ENCODE results near the gene ZNF142. TPM values are rescaled to one million over a fixed set of nuclear protein-coding genes. Genes with fewer than 3 reads are reported as not detected.

The ZNF142 gene
- polyA plus RNA-seq, 1 experiment, result 7.1 TPM

GRCh38 chr2:218671654-218672566 is 12.5 kb upstream of the ZNF142 start, which contains the start of the genes RNF25 and STK36:
Gene RNF25, minus strand, starts transcription at chr2:218672002. Its CDS starts 32 bp downstream, at chr2:218671970.
Gene STK36, plus strand, starts transcription at chr2:218672086. Its CDS starts 744 bp downstream, at chr2:218672830.
- ChIA-PET CTCF (interaction anchor here (0.6 to 4.3 kb wide), 10 partner anchors 12 to 181 kb away, joined by 3 to 25 read pairs (median 4); partner anchors contain the start of genes BCS1L and ZNF142), POLR2A (interaction anchor here (0.6 kb wide), 1 partner anchor 16 kb away, joined by 3 read pairs; no protein-coding TSS in a partner anchor)
- H3K27me3 ChIP-seq (ENCODE audit: control insufficient read depth, insufficient read depth, low read length), result no peaks in the 10 kb centered on the region
- peak within 1 kb of the TSS; percentile 95 for H3K4me3 ChIP-seq (ENCODE audit: low read depth, low read length)
- TF ChIP-seq, protein P1, sequence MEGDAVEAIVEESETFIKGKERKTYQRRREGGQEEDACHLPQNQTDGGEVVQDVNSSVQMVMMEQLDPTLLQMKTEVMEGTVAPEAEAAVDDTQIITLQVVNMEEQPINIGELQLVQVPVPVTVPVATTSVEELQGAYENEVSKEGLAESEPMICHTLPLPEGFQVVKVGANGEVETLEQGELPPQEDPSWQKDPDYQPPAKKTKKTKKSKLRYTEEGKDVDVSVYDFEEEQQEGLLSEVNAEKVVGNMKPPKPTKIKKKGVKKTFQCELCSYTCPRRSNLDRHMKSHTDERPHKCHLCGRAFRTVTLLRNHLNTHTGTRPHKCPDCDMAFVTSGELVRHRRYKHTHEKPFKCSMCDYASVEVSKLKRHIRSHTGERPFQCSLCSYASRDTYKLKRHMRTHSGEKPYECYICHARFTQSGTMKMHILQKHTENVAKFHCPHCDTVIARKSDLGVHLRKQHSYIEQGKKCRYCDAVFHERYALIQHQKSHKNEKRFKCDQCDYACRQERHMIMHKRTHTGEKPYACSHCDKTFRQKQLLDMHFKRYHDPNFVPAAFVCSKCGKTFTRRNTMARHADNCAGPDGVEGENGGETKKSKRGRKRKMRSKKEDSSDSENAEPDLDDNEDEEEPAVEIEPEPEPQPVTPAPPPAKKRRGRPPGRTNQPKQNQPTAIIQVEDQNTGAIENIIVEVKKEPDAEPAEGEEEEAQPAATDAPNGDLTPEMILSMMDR (IDR thresholded peaks at IDR 0.05; ENCODE audit: insufficient read depth, low read depth, low read length), result no peak
- DNase-seq (ENCODE audit: low read depth), result peak; percentile 63
- H3K36me3 ChIP-seq (ENCODE audit: control insufficient read depth, insufficient read depth, low read length), result peaks cover 13% of the 10 kb centered on the region

DNA sequence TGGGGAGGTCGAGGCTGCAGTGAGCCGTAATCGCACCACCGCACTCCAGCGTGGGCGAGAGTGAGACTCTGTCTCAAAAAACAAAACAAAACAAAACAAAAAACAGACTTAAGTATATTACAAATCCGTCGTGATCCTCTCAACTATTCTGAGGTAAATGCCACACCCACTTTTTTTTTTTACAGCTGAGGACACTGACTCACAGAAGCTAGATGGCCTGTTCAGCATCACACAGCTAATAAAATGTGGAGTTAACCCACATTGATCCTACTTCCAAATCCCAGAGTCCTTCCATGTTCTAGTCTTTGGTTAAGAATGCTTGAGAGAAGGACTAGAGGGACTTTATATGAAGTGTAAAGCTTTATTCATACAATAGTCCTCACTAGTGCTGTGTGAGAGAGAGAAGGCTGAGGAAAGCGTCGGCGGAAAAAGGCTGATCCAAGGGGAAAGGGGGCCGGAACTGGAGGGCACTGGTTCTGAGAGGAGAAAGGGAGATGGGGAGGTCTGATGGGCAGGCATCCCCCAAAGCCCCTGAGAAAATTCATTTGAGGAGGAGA is 11.8 kb upstream of the ZNF142 start:
- Histone ChIP-seq H3K4me3 (ENCODE audit: low read depth, low read length) (peak overlapping the region; percentile 95), H3K27me3 (ENCODE audit: control insufficient read depth, insufficient read depth, low read length) (no peaks in the 10 kb centered on the region), H3K36me3 (ENCODE audit: control insufficient read depth, insufficient read depth, low read length) (peaks cover 15% of the 10 kb centered on the region)
- no peak for DNase-seq (ENCODE audit: low read depth)
- ChIA-PET POLR2A (interaction anchor here (0.6 kb wide), 1 partner anchor 16 kb away, joined by 3 read pairs; no protein-coding TSS in a partner anchor), CTCF (interaction anchor here (0.6 to 4.3 kb wide), 9 partner anchors 11 to 181 kb away, joined by 3 to 25 read pairs (median 4); partner anchors contain the start of genes BCS1L and ZNF142)
- TF ChIP-seq, protein P1 (IDR thresholded peaks at IDR 0.05; ENCODE audit: insufficient read depth, low read depth, low read length), result no peak

GRCh38 chr2:218664653-218665052 is 5.2 kb upstream of the ZNF142 start:
- TF ChIP-seq, protein P1 (IDR thresholded peaks at IDR 0.05; ENCODE audit: insufficient read depth, low read depth, low read length), result no peak
- DNase-seq (ENCODE audit: low read depth), result no peak
- Histone ChIP-seq H3K27me3 (ENCODE audit: control insufficient read depth, insufficient read depth, low read length) (no peaks in the 10 kb centered on the region), H3K4me3 (ENCODE audit: low read depth, low read length) (no peak overlapping the region), H3K36me3 (ENCODE audit: control insufficient read depth, insufficient read depth, low read length) (peaks cover 40% of the 10 kb centered on the region)
- ChIA-PET POLR2A (no interaction called here), CTCF (no interaction called here)

GRCh38 chr2:218663901-218664300 is 4.5 kb upstream of the ZNF142 start:
- no peak overlapping the region for H3K4me3 ChIP-seq (ENCODE audit: low read depth, low read length)
- H3K27me3 ChIP-seq (ENCODE audit: control insufficient read depth, insufficient read depth, low read length), result no peaks in the 10 kb centered on the region
- peaks cover 40% of the 10 kb centered on the region for H3K36me3 ChIP-seq (ENCODE audit: control insufficient read depth, insufficient read depth, low read length)
- TF ChIP-seq, protein P1 (IDR thresholded peaks at IDR 0.05; ENCODE audit: insufficient read depth, low read depth, low read length), result no peak
- no peak for DNase-seq (ENCODE audit: low read depth)
- CTCF ChIA-PET, result interaction anchor here (1.2 kb wide), 1 partner anchor 24 kb away, joined by 3 read pairs; no protein-coding TSS in a partner anchor
- POLR2A ChIA-PET, result no interaction called here

GRCh38 chr2:218662827-218663226 is 3.4 kb upstream of the ZNF142 start:
- TF ChIP-seq, protein P1 (IDR thresholded peaks at IDR 0.05; ENCODE audit: insufficient read depth, low read depth, low read length), result no peak
- ChIA-PET CTCF (interaction anchor here (1.0 kb wide), 1 partner anchor 26 kb away, joined by 3 read pairs; no protein-coding TSS in a partner anchor), POLR2A (no interaction called here)
- no peaks in the 10 kb centered on the region for H3K27me3 ChIP-seq (ENCODE audit: control insufficient read depth, insufficient read depth, low read length)
- DNase-seq (ENCODE audit: low read depth), result no peak
- no peak overlapping the region for H3K4me3 ChIP-seq (ENCODE audit: low read depth, low read length)
- peaks cover 37% of the 10 kb centered on the region for H3K36me3 ChIP-seq (ENCODE audit: control insufficient read depth, insufficient read depth, low read length)
